GM12878 (cell line): ENCODE measurements around the gene FTO. TPM values are rescaled to one million over a fixed set of nuclear protein-coding genes. Genes with fewer than 3 reads are reported as not detected.

Source experiments
- ATAC-seq: fragments of 200-7000 bp; cut with Tn5 transposase; 3 replicates; pipeline ENCODE4 v1.9.1; 2020; ENCODE audit warnings: mild to moderate bottlenecking, moderate library complexity
- BruUV-seq: library from RNA; stranded (reverse); fragments of 400-500 nt; replicated peaks from 2 replicates; lab custom pipeline; 2021; lab: Mats Ljungman, UMichigan
- CTCF ChIA-PET: fragments of 300-600 bp; sonication (Branson Sonifier 250); formaldehyde crosslinking; extraction: SDS; loops from one replicate; lab custom pipeline; 2021; ENCODE audit warnings: inconsistent platforms; lab: Yijun Ruan, JAX
- POLR2A ChIA-PET: fragments of 350-600 bp; formaldehyde crosslinking; extraction: SDS; loops from one replicate; lab custom pipeline; 2021; ENCODE audit warnings: inconsistent platforms; lab: Charles Lee
- RAD21 ChIA-PET: fragments of 300-600 bp; sonication (Branson Sonifier 250); formaldehyde crosslinking; loops from one replicate; lab custom pipeline; 2023; ENCODE audit warnings: antibody characterized with exemption; ENCODE audit not compliant: unreplicated experiment; lab: Charles Lee
- SMC1A ChIA-PET: fragments of 300-600 bp; sonication (Branson Sonifier 250); formaldehyde crosslinking; loops from one replicate; lab custom pipeline; 2023; ENCODE audit not compliant: unreplicated experiment, uncharacterized antibody; lab: Charles Lee
- DNase-seq: peaks from one replicate; pipeline ENCODE4 v3.0.0-alpha.2; 2011; ENCODE audit warnings: low read depth, low spot score
- FAIRE-seq: peaks from 3 replicates; lab custom pipeline; 2011; peaks lifted over from hg19 to GRCh38; lab: Jason Lieb, UNC
- H2AFZ ChIP-seq: 2 replicates; pipeline ENCODE4 v1.6.0; 2011; ENCODE audit warnings: low read depth, low read length, control low read depth; ENCODE audit not compliant: control insufficient read depth
- H3K27ac ChIP-seq: 2 replicates; pipeline ENCODE4 v1.5.1; 2011; ENCODE audit warnings: control low read depth; ENCODE audit not compliant: control insufficient read depth, insufficient read depth
- H3K27me3 ChIP-seq, 2 experiments: replicated peaks in 1 of 2; 2 replicates each; pipeline versions ENCODE4 v1.6.0 to v1.6.1; 2011; ENCODE audit warnings: low read length in 1 of 2; ENCODE audit not compliant: control insufficient read depth in 2 of 2, insufficient read depth in 2 of 2
- H3K36me3 ChIP-seq, 2 experiments: 2 replicates each; pipeline ENCODE4 v1.5.1; 2011; ENCODE audit warnings: low read length in 1 of 2; ENCODE audit not compliant: control insufficient read depth in 2 of 2, insufficient read depth in 2 of 2
- H3K4me1 ChIP-seq: 2 replicates; pipeline ENCODE4 v1.6.1; 2011; ENCODE audit warnings: mild to moderate bottlenecking, low read length, moderate library complexity, mixed read lengths; ENCODE audit not compliant: control insufficient read depth, insufficient read depth
- H3K4me2 ChIP-seq: 2 replicates; pipeline ENCODE4 v1.6.0; 2011; ENCODE audit warnings: control low read depth; ENCODE audit not compliant: control insufficient read depth, insufficient read depth
- H3K4me3 ChIP-seq: fragments of 200-600 bp; sonication (generic); 2 replicates; pipeline ENCODE4 v1.5.1; 2016
- H3K79me2 ChIP-seq: 2 replicates; pipeline ENCODE4 v1.6.0; 2011; ENCODE audit warnings: low read length; ENCODE audit not compliant: control insufficient read depth, insufficient read depth
- H3K9ac ChIP-seq: 2 replicates; pipeline ENCODE4 v1.8.0; 2011; ENCODE audit warnings: low read length, control low read depth, mixed read lengths; ENCODE audit not compliant: control insufficient read depth, insufficient read depth
- H3K9me3 ChIP-seq: replicated peaks from 3 replicates; pipeline ENCODE4 v1.5.1; 2011; ENCODE audit warnings: mild to moderate bottlenecking, low read length; ENCODE audit not compliant: control insufficient read depth, insufficient read depth
- H4K20me1 ChIP-seq: 2 replicates; pipeline ENCODE4 v1.6.0; 2011; ENCODE audit not compliant: control insufficient read depth, insufficient read depth
- BACH1 ChIP-seq: fragments of 450-650 bp; IDR thresholded peaks from 2 replicates; pipeline ENCODE4 v1.6.1; 2017; ENCODE audit warnings: mild to moderate bottlenecking, borderline replicate concordance
- BCL11A ChIP-seq: IDR thresholded peaks from 2 replicates; pipeline ENCODE4 v1.6.1; 2011; ENCODE audit warnings: low read depth, low read length
- BRCA1 ChIP-seq: IDR thresholded peaks from 2 replicates; pipeline ENCODE4 v1.6.1; 2011; ENCODE audit warnings: low read depth, low read length, improper control_type of control experiment
- CHD1 ChIP-seq: IDR thresholded peaks from 2 replicates; pipeline ENCODE4 v1.6.1; 2012; ENCODE audit warnings: low read depth, low read length, improper control_type of control experiment
- E4F1 ChIP-seq: fragments of 450-650 bp; IDR thresholded peaks from 2 replicates; pipeline ENCODE4 v1.6.1; 2018; ENCODE audit warnings: borderline replicate concordance, mild to moderate bottlenecking; ENCODE audit not compliant: partially characterized antibody
- ETV6 ChIP-seq, 2 experiments: fragments of 450-650 bp in 1 of 2; IDR thresholded peaks in 1 of 2; conservative IDR thresholded peaks in 1 of 2; 2 replicates each; pipeline ENCODE4 v1.6.1; 2014; ENCODE audit warnings: antibody characterized with exemption in 1 of 2, borderline replicate concordance in 1 of 2, low read depth in 1 of 2, mild to moderate bottlenecking in 1 of 2, moderate library complexity in 1 of 2
- IRF3 ChIP-seq: fragments of 450-650 bp; IDR thresholded peaks from 2 replicates; pipeline ENCODE4 v1.6.1; 2014; ENCODE audit warnings: mild to moderate bottlenecking
- IRF4 ChIP-seq: IDR thresholded peaks from 2 replicates; pipeline ENCODE4 v1.6.1; 2011; ENCODE audit warnings: low read depth, low read length
- MEF2A ChIP-seq: IDR thresholded peaks from 2 replicates; pipeline ENCODE4 v1.6.1; 2011; ENCODE audit warnings: low read depth, mild to moderate bottlenecking, low read length, moderate library complexity; ENCODE audit not compliant: insufficient read depth
- MYC ChIP-seq: IDR thresholded peaks from 2 replicates; pipeline ENCODE4 v1.6.1; 2011; ENCODE audit warnings: mild to moderate bottlenecking, low read length, moderate library complexity, inconsistent platforms; ENCODE audit not compliant: insufficient read depth, insufficient replicate concordance, insufficient read length, severe bottlenecking
- PAX5 ChIP-seq: IDR thresholded peaks from 2 replicates; pipeline ENCODE4 v1.6.1; 2011; ENCODE audit warnings: low read depth, low read length, borderline replicate concordance
- PAX8 ChIP-seq: fragments of 450-650 bp; IDR thresholded peaks from 2 replicates; pipeline ENCODE4 v1.6.1; 2017; ENCODE audit warnings: mild to moderate bottlenecking, moderate library complexity
- RFX5 ChIP-seq: IDR thresholded peaks from 2 replicates; pipeline ENCODE4 v1.6.1; 2011; ENCODE audit warnings: low read depth, low read length, improper control_type of control experiment
- SREBF1 ChIP-seq: IDR thresholded peaks from 2 replicates; pipeline ENCODE4 v1.6.1; 2012; ENCODE audit warnings: mild to moderate bottlenecking, low read length
- TCF12 ChIP-seq: IDR thresholded peaks from 2 replicates; pipeline ENCODE4 v1.6.1; 2011; ENCODE audit warnings: low read depth, mild to moderate bottlenecking, low read length
- WRNIP1 ChIP-seq: IDR thresholded peaks from 2 replicates; pipeline ENCODE4 v1.6.1; 2011; ENCODE audit warnings: low read depth, low read length, improper control_type of control experiment, borderline replicate concordance
- ZBED1 ChIP-seq: IDR thresholded peaks from 2 replicates; pipeline ENCODE4 v1.6.1; 2016; ENCODE audit warnings: borderline replicate concordance
- WGBS: methylation state at CpG from one replicate; pipeline ENCODE4 v1.1.6; 2016; ENCODE audit warnings: low lambda C conversion rate; ENCODE audit not compliant: insufficient replicate concordance, insufficient coverage; ENCODE audit errors: missing lambda C conversion rate; 5-methylcytosine and 5-hydroxymethylcytosine counted together
- in situ Hi-C: fragments of 300-500 bp; cut with MboI; formaldehyde crosslinking; loops from 9 replicates; pipeline ENCODE4 v1.14.3; 2018; ENCODE audit warnings: mixed read lengths
- intact Hi-C: fragments of 100-400 bp; cut with micrococcal nuclease; formaldehyde crosslinking; loops from one replicate; pipeline ENCODE4 v1.14.2; 2022; ENCODE audit not compliant: unreplicated experiment
- polyA plus RNA-seq, 11 experiments: library from polyadenylated mRNA; depleted of rRNA in 4 of 11; unstranded in 6 of 11; stranded (reverse) in 5 of 11; fragments of >200 nt; fragmentation: Nextera tagmentation in 4 of 11; fragmentation: Illumina TruSeq in 1 of 11; extraction: Ambion mirVana in 4 of 11; extraction: Trizol in 1 of 11; gene quantifications; 1 replicate in 1 of 11; 2 replicates in 10 of 11; pipeline versions ENCODE4 v1.2.1 to v1.2.3, GENCODE V29; 2011 to 2016; ENCODE audit warnings: inconsistent platforms in 2 of 11, missing spikeins in 2 of 11, low read depth in 1 of 11
- total RNA-seq, 4 experiments: library from RNA; depleted of rRNA in 3 of 4; stranded (reverse); fragments of >200 nt in 3 of 4; fragmentation: Illumina TruSeq in 1 of 4; extraction: Trizol in 1 of 4; gene quantifications; 2 replicates each; pipeline versions ENCODE4 v1.2.1 to v1.2.3, GENCODE V29; 2013 to 2021

FTO gene
- total and polyA plus RNA-seq, 10 of the 15 experiments (the other 5 are each of a cell fraction or from before 2014, with no cell fraction given), result 20.1 to 55.0 (median 47.0) TPM

- no peak for DNase-seq
- TF ChIP-seq MYC, result no peak
- TF ChIP-seq BCL11A, result no peak
- no peak for TF ChIP-seq ETV6 (conservative IDR thresholded peaks at IDR 0.05 in 1 of 2, IDR thresholded peaks at IDR 0.05 in 1 of 2; ENCODE audit: borderline replicate concordance in 1 of 2, low read depth in 1 of 2)
- no peak for TF ChIP-seq CHD1
- TF ChIP-seq WRNIP1, result no peak
- no peak for TF ChIP-seq TCF12
- TF ChIP-seq RFX5, result no peak
- no peak for TF ChIP-seq IRF4
- TF ChIP-seq PAX8, result no peak
- no peak for TF ChIP-seq ZBED1
- TF ChIP-seq MEF2A, result no peak
- no peak for TF ChIP-seq SREBF1
- no peak for TF ChIP-seq IRF3
- TF ChIP-seq BACH1, result no peak
- TF ChIP-seq E4F1, result no peak
- TF ChIP-seq BRCA1, result no peak
- no peak for TF ChIP-seq PAX5
- no peaks in the 10 kb centered on the region for H3K79me2 ChIP-seq
- FAIRE-seq, result no peak
- ChIA-PET RAD21 (interaction anchor here (0.6 kb wide), 1 partner anchor 296 kb away, joined by 5 read pairs; no protein-coding TSS in a partner anchor), SMC1A (no interaction called here), POLR2A (no interaction called here), CTCF (no interaction called here)
- H2AFZ ChIP-seq, result no peak overlapping the region
- no peak overlapping the region for H3K4me2 ChIP-seq
- no peaks in the 10 kb centered on the region; a peak in 1 of 4 replicates for H3K27me3 ChIP-seq
- no peaks in the 10 kb centered on the region for H3K4me1 ChIP-seq
- intact Hi-C loops, result no loop called here
- 63% methylated on average over 4 of the region's 4 CpGs for WGBS
- in situ Hi-C loops, result no loop called here
- H3K9ac ChIP-seq, result no peak overlapping the region
- no TSS peak for BruUV-seq
- no peaks in the 10 kb centered on the region for H3K36me3 ChIP-seq
- no peak for ATAC-seq
- no peak overlapping the region for H3K4me3 ChIP-seq
- H3K9me3 ChIP-seq, result no peaks in the 10 kb centered on the region
- H3K27ac ChIP-seq, result no peak overlapping the region
- no peaks in the 10 kb centered on the region for H4K20me1 ChIP-seq
These were observed 438.8 kb downstream of the FTO start for GRCh38 chr16:54142787-54143186.
